Amniotic stem cell (primary cell): ENCODE results near the gene ZNF880.
"Not testable (repeated sequence)": the region's sequence is repeated elsewhere in the genome, so short reads cannot be mapped to it uniquely, and the experiment has no call there.

Experiments used
- DNase-seq: peaks from one replicate; lab custom pipeline; 2025; lab: John Stamatoyannopoulos, UW

Gene ZNF880

DNA sequence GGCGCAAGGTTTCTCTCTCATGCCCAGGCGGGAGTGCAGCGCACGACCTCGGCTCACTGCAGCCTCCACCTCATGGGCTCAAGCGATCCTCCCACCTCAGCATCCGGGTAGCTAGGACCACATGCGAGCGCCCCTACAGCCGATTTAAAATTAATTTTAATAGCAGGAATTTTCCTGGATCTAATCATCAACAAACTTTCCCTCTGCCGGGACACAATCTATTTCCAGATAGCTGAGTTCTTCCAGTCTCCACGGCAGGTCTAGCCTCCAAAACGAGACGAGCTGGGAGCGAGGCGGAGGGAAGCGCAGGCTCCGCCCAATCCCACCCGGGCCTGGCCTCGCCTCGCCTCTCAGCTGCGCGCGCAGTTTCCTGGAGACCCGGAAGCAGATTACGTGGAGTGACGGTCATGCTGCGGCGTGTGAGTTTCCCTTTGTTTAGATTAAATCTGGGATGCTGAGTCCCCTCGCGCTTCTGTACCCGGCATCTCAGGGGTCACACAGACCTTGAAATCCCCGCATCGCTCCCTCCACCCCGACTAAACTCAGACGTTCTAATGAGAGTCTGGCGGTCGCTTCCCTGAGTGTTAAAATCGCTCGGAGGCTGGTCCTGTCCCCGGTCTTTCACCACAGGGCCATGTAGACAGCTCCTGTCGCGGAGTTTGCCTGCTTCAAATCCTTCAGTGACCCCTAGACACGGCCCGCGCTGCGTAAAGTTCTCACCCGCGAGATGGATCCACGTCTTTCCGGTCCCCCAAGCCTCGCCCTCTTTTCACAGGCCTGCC lies at the start of gene ZNF880:
TSS of gene ZNF880 (plus strand) at position 365 of the 782 bp plus-strand sequence. CDS start at position 408, 43 bp downstream.
- peak; percentile 82 for DNase-seq

DNA sequence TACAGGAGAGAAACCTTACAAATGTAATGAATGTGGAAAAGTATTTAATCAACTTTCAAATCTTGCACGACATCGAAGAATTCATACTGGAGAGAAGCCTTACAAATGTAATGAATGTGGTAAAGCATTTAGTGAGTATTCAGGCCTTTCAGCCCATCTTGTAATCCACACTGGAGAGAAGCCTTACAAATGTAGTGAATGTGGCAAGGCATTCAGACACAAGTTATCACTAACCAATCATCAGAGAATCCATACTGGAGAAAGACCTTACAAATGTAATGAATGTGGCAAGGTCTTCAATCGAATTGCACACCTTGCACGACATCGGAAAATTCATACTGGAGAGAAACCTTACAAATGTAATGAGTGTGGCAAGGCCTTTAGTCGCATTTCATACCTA lies 47.3 kb upstream of the ZNF880 start:
- DNase-seq, result no peak

DNA sequence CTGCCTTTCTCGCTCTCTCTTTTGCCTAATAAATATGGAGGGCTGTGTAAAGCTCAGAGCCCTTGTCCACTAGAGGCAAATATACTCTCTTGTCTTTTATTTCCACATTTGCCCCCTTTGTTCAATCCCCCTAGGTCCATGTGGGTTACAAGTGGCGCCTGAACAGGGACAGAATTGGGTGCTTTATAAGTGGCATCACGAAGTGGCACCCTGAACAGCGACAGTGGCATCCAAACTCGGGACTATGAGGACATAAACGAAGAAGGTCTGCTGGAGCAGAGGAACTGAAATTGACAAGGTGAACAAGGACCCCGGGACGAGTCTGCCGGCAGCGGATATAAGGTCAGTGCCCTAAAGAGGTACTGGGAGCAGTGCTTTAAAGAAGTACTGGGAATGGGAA lies 38.0 kb upstream of the ZNF880 start:
- no peak for DNase-seq

DNA sequence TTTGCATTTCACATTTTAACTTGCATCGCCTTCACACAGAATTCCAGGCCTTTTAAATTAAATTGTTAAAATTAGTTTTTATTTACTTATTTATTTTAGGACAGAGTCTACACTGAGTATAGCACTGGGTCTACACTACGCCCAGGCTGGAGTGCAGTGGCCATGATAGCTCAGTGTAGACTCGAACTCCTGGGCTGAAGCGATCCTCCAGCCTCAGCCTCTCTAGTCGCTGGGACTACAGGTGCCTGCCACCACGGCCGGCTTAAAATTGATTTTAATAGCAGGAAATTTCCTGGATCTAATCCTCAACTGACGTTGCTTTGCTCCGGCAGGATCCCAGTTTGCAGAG lies 34.0 kb upstream of the ZNF880 start:
- no peak for DNase-seq

GRCh38 chr19:52336117-52336790 lies 33.5 kb upstream of the ZNF880 start, which contains the start of gene ZNF610:
ZNF610 (plus strand) TSS chr19:52336243; CDS start chr19:52349173, 12,930 bp downstream.
- peak; percentile 12 for DNase-seq

DNA sequence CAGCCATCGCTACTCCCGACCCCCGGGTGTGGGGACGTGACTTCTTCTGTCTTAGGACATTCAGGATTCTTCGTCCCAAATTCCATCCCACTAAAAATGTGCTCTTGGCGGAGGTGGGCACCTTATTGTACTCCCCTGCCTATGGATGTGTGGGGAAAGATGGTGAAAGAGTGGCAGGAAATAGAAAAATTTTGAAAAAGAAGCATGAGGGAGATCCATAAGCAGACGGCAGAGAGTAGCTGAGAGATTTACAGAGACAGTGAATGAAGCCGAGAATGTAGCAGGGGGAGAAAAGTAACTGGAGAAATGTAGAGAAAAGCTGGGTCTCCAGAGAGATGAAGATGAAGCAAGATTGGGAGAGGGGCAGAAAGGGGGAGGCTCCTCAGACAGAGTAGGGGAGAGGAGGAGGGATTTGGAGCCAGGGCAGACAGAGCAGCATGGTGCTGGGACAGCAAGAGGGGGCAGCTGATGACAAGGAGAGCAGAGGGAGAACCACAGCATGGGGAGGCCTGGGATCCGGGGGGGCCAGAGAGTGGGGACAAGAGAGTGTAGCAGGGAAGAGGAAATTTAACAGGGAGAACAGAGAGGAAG lies 32.8 kb upstream of the ZNF880 start:
- DNase-seq, result no peak

DNA sequence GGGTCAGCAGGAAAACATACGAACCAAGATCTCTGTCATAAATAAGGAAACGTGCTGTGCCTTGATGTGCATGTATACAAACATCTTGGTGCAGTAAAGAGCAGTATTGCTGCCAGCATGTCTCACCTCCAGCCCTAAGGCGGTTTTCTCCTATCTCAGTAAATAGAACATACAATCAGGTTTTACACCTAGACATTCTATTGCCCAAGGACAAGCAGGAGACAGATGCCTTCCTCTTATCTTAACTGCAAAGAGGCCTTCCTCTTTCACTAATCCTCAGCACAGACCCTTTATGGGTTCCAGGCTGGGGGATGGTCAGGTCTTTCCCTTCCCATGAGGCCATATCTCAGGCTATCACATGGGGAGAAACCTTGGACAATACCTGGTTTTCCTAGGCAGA lies 30.7 kb upstream of the ZNF880 start:
- DNase-seq, result not testable (repeated sequence)

GRCh38 chr19:52343548-52343947 lies 26.2 kb upstream of the ZNF880 start:
- no peak for DNase-seq

GRCh38 chr19:52345162-52345561 lies 24.6 kb upstream of the ZNF880 start:
- DNase-seq, result no peak

GRCh38 chr19:52351512-52351911 lies 18.2 kb upstream of the ZNF880 start:
- no peak for DNase-seq

- DNase-seq, result no peak
Measured at GRCh38 chr19:52366414-52366824, 3.3 kb upstream of the ZNF880 start.

GRCh38 chr19:52370341-52370710 lies 603 bp downstream of the ZNF880 start:
- DNase-seq, result no peak

GRCh38 chr19:52391135-52391534 lies 21.4 kb downstream of the ZNF880 start:
- no peak for DNase-seq

DNA sequence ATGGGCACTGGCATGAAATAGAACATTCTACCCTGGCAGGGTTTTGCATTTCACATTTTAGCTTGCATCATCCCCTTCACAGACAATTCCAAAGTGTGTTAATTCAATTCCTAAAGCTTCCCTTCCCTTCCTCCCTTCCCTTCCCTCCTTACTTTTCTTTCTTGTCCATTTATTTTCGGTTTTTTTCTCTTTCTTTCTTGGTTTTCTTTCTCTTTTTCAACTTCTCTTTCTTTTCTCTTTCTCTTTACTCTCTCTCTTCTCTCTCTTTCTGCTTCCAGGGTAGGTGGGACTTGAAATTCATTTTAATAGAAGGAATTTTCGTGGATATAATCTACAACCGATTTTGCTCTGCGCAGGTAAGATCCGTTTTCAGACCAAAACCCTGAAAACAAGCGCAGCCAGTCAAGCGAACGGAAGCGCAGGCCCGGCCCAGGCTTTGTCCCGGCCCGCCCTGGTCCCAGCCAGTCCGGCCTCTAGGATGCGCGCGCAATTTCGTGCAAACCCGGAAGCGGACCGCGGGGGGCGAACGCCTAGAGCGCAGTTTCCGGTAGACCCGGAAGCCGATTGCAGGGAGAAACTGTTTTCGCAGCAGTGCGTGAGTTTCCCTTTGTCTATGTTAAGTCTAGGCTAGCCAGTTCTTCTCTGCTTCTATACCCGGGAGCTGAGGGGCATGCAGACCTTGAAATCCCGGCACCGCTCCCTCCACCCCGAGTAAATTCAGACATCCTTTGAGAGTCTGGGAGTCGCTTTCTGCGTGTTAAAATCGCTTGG lies 27.8 kb downstream of the ZNF880 start, which contains the start of gene ZNF528:
TSS of gene ZNF528 (plus strand) at position 540 of the 771 bp plus-strand sequence. CDS start 4,165 bp downstream, outside the sequence.
- peak; percentile 90 for DNase-seq

GRCh38 chr19:52398081-52398441 lies 28.3 kb downstream of the ZNF880 start:
- DNase-seq, result no peak

GRCh38 chr19:52410276-52410675 lies 40.6 kb downstream of the ZNF880 start:
- DNase-seq, result no peak

- no peak for DNase-seq
Measured at GRCh38 chr19:52415711-52416110, 46.0 kb downstream of the ZNF880 start.

- DNase-seq, result no peak
Measured at GRCh38 chr19:52428937-52429336, 59.2 kb downstream of the ZNF880 start, which contains the start of gene ZNF534. ZNF534 (plus strand) TSS chr19:52429148; CDS start chr19:52431475, 2,327 bp downstream.
